SIG-M5 (cell line): Measurements from ENCODE around the gene TENT4B.
"Not testable (repeated sequence)": the region's sequence is repeated elsewhere in the genome, so short reads cannot be mapped to it uniquely, and the experiment has no call there.

Source experiments
- DNase-seq: peaks from one replicate; lab custom pipeline; 2025; lab: John Stamatoyannopoulos, UW

The TENT4B gene

DNA sequence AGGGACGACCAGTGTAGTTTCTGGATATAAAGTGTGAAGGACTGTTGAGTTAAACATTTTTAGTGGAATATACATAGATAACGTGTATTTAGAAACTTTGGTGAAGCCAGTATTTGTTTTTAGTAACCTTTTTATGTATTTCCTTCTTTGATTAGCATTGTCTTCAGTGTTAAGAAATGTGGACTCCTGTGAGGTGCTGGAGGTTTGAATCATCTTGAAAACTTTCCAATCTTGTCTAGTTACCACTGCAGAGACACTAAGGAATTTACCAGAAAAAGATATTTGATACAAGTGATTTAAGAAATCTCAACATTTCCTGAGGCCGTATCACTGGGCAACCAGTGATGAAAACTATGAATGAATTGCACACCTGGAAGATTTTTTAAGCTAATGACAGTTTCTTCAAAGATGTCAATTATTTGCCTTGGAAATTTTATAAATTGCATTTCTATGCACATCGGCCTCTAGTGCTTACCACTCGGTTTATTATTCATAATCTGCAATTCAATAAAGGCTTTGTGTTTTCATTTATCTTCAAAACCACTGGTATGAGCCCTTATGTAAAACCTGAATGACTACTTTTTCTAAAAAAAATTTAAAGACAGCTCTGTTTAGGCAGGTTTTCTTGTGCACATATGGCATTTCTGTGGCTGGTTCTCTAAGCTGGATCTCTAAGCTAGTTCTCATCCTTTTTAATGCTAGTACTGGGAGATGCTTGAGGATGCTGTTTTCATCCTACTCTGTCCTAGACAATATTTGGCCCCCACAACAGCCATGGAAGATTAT, 81.9 kb downstream of the TENT4B start:
- DNase-seq, result no peak

DNA sequence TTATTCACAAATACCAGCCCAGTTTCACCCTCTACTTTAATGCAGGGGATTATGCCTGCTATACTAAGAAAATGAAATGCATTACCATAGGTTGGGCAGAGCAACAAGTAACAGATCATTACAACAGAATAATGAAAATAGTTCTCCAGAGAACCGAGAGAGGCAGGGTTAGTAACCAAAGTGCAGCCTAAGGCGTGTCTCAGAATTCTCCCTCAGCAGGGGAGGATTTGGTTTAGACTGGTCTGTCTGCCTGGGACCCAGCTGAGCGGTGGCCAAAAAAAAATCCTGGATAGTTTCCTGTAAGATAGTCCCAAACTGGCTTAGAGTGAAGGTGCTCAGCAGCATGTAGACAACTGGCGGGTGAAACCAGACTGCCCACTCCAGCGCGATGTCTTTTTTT, 82.5 kb downstream of the TENT4B start:
- no peak for DNase-seq

DNA sequence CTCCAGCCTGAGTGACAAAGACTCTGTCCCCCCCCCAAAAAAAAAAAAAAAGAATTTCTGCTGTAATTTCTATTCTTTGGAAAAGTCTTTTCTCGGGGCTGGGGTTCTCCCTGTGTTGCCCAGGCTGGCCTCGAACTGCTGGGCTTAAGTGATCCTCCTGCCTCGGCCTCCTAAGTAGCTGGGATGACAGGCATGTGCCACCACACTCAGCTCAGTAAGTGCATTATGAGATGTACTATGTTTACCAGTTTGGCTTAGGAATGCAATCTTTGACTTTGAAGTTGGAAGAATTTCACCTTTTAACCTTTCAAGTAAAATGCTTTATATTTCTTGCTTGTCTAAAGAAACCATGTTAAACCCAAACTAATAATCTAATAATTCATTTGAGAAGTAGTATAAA, 85.2 kb downstream of the TENT4B start:
- no peak for DNase-seq

- DNase-seq, result no peak
These were observed 85.8 kb downstream of the TENT4B start for GRCh38 chr16:50238868-50239301.

- DNase-seq, result not testable (repeated sequence)
These were observed 89.9 kb downstream of the TENT4B start for GRCh38 chr16:50243024-50243423.

GRCh38 chr16:50244140-50244503, 91.0 kb downstream of the TENT4B start:
- no peak for DNase-seq

DNA sequence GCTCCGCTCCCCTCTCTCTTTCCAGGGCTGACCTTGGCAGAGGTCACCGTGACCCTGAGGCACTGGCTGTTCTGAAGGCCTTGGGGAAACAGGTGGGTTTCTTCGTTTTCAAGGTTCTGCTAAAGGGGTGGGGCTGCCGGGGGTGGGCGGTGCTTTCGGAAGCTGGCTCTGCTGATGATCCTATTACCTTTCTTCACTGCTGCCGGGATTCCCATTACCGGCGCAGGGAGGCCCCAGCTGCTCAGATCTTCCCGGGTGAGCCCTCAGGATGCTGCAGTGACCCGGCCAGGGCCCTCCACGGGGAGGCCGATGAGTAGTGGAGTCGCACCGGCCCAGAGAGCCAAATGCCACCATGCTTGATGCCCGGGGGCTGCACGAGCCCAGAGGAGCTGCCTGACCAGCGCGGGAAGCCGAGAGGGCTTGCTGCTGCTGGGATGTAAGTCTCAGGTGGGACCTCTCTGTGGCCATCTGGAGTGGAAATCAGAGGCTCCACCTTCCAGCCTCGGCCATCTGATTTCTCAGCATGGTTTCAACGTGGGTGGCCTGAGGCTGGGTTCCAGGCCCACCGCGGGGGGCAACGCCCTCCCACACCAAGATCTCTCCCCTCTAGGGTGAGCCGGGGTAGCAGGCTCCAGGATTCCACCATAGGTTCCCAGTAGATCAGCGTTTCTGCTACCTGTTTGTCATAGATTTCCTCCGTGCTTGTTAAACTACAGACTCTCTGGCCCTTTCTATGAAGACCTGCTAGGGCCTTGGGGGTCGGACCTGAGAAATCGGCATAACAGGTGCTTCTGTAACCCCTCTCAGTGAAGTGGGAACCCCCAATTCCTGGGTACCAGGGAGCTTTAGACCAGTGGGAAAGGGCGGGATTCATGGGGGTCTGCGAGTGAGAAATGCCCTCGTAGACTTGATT, 91.7 kb downstream of the TENT4B start:
- DNase-seq, result no peak

- DNase-seq, result no peak
These were observed 92.6 kb downstream of the TENT4B start for GRCh38 chr16:50245417-50246298.

GRCh38 chr16:50246299-50247122, 93.4 kb downstream of the TENT4B start:
- DNase-seq, result no peak

DNA sequence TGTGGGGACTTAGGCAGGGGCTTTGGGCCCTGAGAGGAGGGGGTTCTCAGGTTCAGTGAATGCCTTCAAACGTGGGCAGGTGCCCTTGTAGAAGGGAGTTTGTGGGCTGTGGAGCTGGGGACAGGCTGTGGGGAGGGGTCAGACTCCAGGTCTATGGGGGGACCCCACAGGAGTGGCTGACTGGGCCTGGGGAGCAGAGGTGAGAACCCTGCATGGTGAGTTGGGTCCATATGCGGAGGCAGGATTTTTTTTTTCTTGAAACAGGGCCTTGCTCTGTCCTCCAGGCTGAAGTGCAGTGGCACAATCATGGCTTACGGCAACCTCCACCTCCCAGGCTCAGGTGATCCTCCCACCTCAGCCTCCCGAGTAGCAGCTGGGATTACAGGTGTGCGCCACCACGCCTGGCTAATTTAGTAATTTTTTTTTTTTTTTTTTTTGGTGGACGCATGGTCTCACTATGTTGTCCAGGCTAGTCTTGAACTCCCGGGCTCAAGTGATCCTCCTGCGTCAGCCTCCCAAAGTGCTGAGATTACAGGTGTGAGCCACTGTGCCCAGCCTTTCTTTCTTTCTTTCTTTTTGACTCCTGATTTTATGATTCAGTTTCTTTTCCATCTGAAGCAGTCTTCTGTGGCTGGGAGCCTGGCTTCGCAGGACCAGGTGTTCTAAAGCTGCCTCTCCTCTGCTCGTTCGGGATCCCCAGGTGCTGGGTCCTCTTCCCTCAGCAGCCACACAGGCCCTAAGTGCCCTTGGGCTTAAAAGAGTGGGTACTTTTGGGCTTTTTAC, 94.2 kb downstream of the TENT4B start:
- DNase-seq, result no peak

DNA sequence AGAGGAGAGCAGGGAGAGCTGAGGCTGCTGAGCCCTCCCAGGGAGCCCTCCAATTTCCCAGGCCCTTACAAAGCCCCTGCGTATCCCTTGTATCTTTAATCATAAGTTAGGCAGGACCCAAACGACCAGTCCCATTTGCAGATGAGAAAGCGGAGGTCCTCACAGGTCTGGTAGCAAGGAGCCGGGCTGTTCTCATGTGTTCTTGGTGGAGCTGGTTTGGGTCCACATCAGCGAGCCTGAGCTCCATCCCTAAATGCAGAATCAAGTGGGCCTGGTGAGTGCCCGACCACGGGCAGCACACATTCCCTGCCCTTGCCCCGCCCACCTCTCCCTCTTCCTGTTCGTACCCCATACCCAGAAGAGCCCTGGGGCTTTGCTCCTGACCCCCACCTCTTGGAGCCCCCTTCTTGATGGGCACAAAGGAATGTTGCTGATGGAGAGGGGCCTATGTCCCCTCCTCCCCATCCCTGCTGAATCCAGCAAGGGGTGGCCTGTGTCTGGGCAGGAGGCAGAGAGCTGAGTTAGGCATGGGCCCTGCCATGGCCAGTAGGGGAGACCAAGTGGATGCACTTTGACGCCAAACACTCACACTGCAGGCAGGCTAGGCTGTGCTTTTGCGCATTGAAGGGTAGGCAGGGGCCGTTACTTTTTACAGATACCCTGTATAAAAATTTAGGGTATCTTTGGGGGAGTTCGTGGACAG, 95.0 kb downstream of the TENT4B start:
- no peak for DNase-seq

- no peak for DNase-seq
These were observed 95.7 kb downstream of the TENT4B start for GRCh38 chr16:50248845-50249244.

DNA sequence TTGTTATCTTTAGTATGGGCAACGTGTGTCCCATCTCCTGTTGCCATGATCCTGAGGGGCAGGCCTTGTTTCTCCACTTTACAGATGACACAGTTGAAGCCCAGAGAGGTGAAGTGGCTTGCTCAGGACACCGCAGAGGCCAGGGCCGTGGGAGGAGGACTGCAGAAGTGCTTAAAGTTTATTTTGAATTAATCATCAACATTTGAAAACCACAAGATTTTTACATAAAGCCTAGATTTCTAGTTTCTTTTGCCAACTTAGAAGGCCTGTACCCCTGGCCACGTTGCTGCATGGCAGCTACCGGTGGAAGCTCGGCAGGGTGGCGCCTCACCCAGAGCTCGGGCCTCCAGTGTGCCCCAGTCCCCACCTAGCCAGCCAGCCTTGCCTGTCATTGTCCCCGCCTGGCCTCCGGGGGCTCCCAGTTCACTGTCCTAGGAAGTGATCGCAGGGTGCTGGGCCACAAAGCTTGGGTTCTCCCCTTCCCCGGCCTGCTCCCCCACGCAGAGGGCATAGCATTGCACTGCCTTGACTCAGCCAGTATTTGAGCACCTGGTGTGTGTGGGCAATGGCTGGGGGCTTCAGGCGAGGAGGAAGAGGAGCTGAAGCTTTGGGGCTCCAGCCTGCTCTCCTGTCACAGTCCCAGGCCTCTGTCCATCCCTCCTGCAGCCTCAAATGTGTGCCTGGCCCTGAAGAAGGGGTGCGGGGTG, 98.4 kb downstream of the TENT4B start:
- no peak for DNase-seq

DNA sequence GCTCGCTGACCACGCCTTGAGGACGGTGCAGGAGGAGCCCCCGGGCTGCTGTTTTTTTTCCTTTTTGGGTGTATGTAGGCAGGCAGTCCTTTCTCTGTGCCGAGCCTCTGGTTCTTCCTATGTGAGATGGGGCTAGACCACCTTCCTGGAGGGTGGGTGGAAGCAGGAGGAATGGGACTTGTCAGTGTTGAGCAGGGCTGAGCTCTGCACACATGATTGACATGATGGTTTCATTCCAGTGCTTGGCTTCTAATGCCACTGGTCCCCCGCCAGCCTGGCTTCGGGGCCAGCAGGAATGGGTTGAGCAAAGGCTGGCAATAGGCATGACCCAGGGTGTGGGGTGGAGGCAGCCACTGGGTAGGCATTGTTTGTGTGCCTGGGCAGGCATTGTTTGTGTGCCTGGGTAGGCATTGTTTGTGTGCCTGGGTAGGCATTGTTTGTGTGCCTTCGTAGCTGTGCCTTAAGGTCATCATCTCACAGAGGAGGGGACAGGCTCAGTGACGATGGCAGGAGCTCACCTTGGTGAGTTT, 99.0 kb downstream of the TENT4B start:
- no peak for DNase-seq

DNA sequence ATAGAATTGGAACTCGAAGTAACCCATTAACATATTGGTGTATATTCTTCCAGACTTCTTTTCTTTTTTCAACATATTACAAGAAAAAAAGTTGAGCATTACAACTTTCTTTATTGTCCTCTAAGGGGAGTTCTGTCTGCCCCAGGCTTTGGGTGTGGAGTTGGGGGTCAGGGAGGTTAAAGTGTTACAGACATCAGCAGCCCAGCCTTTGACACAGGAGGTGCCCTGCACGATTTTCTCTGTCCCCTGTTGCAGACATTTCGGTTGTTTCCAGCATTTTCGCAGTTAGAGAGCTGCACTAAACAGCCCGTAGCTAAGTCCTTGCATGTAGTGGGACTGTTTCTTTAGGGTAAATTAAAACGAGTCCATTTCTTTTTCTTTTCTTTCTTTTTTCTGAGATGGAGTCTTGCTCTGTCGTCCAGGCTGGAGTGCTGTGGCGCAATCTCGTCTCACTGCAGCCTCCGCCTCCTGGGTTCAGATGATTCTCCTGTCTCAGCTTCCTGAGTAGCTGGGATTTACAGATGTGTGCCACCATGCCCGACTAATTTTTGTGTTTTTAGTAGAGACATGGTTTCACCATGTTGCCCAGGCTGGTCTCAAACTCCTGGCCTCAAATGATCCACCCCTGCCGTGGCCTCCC, 99.9 kb downstream of the TENT4B start:
- no peak for DNase-seq

DNA sequence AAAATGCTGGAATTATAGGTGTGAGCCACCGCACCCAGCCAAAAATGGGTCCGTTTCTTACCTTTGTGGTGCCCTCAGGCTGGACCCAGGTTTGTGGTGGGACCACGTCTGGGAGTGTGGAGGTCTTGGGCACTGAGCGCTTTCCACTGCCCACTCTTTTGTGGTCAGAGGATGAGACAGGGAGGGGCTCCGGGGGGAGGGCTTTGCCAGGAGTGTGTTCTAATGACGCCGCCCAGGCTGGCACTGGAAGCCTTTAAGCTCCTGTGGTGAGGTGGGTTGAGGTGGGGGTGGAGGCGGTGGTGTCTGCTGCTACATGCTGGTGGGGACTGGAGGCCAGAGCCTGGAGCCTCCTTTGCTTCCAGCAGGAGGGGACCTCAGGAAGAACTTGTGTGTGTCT, 100.4 kb downstream of the TENT4B start:
- no peak for DNase-seq

GRCh38 chr16:50254072-50254471, 101.0 kb downstream of the TENT4B start:
- DNase-seq, result no peak

- no peak for DNase-seq
These were observed 102.4 kb downstream of the TENT4B start for GRCh38 chr16:50255538-50255937.
